IMR-90 (cell line): Measurements from ENCODE around the gene ACTR5. TPM values are rescaled to one million over a fixed set of nuclear protein-coding genes. Genes with fewer than 3 reads are reported as not detected.

ENCODE experiments used
- ATAC-seq: fragments of 200-7000 bp; cut with Tn5 transposase; 2 replicates; pipeline ENCODE4 v1.9.1; 2020; ENCODE audit warnings: low read depth, mild to moderate bottlenecking, moderate library complexity
- BruUV-seq: library from RNA; stranded (reverse); fragments of 400-500 nt; replicated peaks from 2 replicates; lab custom pipeline; 2021; lab: Mats Ljungman, UMichigan
- CTCF ChIA-PET: fragments of 300-600 bp; formaldehyde crosslinking; extraction: SDS; loops from one replicate; lab custom pipeline; 2021; ENCODE audit warnings: antibody characterized with exemption; lab: Yijun Ruan, JAX
- POLR2A ChIA-PET: fragments of 300-600 bp; sonication (Branson Sonifier 250); formaldehyde crosslinking; loops from one replicate; lab custom pipeline; 2022; ENCODE audit warnings: antibody characterized with exemption; ENCODE audit not compliant: unreplicated experiment; lab: Charles Lee
- DNase-seq: peaks from one replicate; pipeline ENCODE4 v3.0.0; 2013
- H2AFZ ChIP-seq: replicated peaks from 2 replicates; pipeline ENCODE3; 2013; ENCODE audit warnings: low read length, mild to moderate bottlenecking; ENCODE audit not compliant: poor library complexity
- H2AK5ac ChIP-seq: 2 replicates; pipeline ENCODE4 v1.6.1; 2013; ENCODE audit warnings: low read depth, low read length, inconsistent platforms
- H2AK9ac ChIP-seq: replicated peaks from 2 replicates; pipeline ENCODE3; 2013; ENCODE audit warnings: mild to moderate bottlenecking, low read depth, low read length, moderate library complexity; ENCODE audit not compliant: poor library complexity
- H2BK120ac ChIP-seq: 2 replicates; pipeline ENCODE4 v1.6.1; 2013; ENCODE audit warnings: low read depth, low read length, inconsistent platforms
- H2BK15ac ChIP-seq: 3 replicates; pipeline ENCODE4 v1.6.1; 2013; ENCODE audit warnings: low read depth, low read length, inconsistent platforms
- H2BK20ac ChIP-seq: 2 replicates; pipeline ENCODE4 v1.6.1; 2013; ENCODE audit warnings: low read depth, mild to moderate bottlenecking, inconsistent platforms, low read length, moderate library complexity
- H2BK5ac ChIP-seq: 2 replicates; pipeline ENCODE4 v1.6.1; 2013; ENCODE audit warnings: mild to moderate bottlenecking, low read depth, low read length, inconsistent platforms; ENCODE audit not compliant: poor library complexity, severe bottlenecking
- H3K14ac ChIP-seq: replicated peaks from 2 replicates; pipeline ENCODE4 v1.6.1; 2013; ENCODE audit warnings: low read depth, low read length, inconsistent platforms
- H3K18ac ChIP-seq: 2 replicates; pipeline ENCODE4 v1.6.1; 2013; ENCODE audit warnings: low read depth, low read length, control low read depth
- H3K23ac ChIP-seq: 2 replicates; pipeline ENCODE4 v1.6.1; 2013; ENCODE audit warnings: low read depth, low read length, inconsistent platforms
- H3K27ac ChIP-seq: 2 replicates; pipeline ENCODE4 v1.5.1; 2013; ENCODE audit warnings: mild to moderate bottlenecking, control low read depth, low read length; ENCODE audit not compliant: insufficient read depth
- H3K27me3 ChIP-seq: 2 replicates; pipeline ENCODE4 v1.6.1; 2013; ENCODE audit warnings: low read length; ENCODE audit not compliant: control insufficient read depth, insufficient read depth
- H3K36me3 ChIP-seq: 2 replicates; pipeline ENCODE4 v1.6.1; 2013; ENCODE audit warnings: low read length, mixed read lengths; ENCODE audit not compliant: control insufficient read depth, insufficient read depth
- H3K4ac ChIP-seq: 2 replicates; pipeline ENCODE4 v1.6.1; 2013; ENCODE audit warnings: low read depth, low read length, inconsistent platforms
- H3K4me1 ChIP-seq: 2 replicates; pipeline ENCODE4 v1.6.1; 2013; ENCODE audit warnings: low read length, mixed read lengths; ENCODE audit not compliant: control insufficient read depth, insufficient read depth
- H3K4me2 ChIP-seq: 2 replicates; pipeline ENCODE4 v1.6.1; 2013; ENCODE audit warnings: low read depth, mild to moderate bottlenecking, control low read depth, low read length, moderate library complexity
- H3K4me3 ChIP-seq: 2 replicates; pipeline ENCODE4 v1.5.1; 2013; ENCODE audit warnings: low read depth, mild to moderate bottlenecking, control low read depth, low read length, moderate library complexity; ENCODE audit not compliant: insufficient read depth
- H3K56ac ChIP-seq: 2 replicates; pipeline ENCODE4 v1.6.1; 2013; ENCODE audit warnings: low read length, inconsistent platforms; ENCODE audit not compliant: insufficient read depth; ENCODE audit errors: extremely low read depth
- H3K79me1 ChIP-seq, 2 experiments: 2 replicates each; pipeline ENCODE4 v1.6.1; 2013; ENCODE audit warnings: low read length in 2 of 2, inconsistent platforms in 1 of 2, low read depth in 1 of 2
- H3K9ac ChIP-seq: 2 replicates; pipeline ENCODE4 v1.6.1; 2013; ENCODE audit warnings: low read depth, low read length, control low read depth
- H3K9me1 ChIP-seq: 2 replicates; pipeline ENCODE4 v1.6.1; 2013; ENCODE audit warnings: low read length, inconsistent platforms; ENCODE audit not compliant: insufficient read depth
- H3K9me3 ChIP-seq: 2 replicates; pipeline ENCODE4 v1.6.1; 2013; ENCODE audit warnings: low read length; ENCODE audit not compliant: control insufficient read depth, insufficient read depth
- H4K20me1 ChIP-seq: 2 replicates; pipeline ENCODE4 v1.6.1; 2013; ENCODE audit warnings: low read length, inconsistent platforms; ENCODE audit not compliant: insufficient read depth
- H4K5ac ChIP-seq: 2 replicates; pipeline ENCODE4 v1.6.1; 2013; ENCODE audit warnings: mild to moderate bottlenecking, low read depth, low read length, control low read depth
- H4K8ac ChIP-seq, 2 experiments: 2 replicates each; pipeline ENCODE4 v1.6.1; 2013; ENCODE audit warnings: low read depth in 2 of 2, low read length in 2 of 2, control low read depth in 1 of 2, inconsistent platforms in 1 of 2
- H4K91ac ChIP-seq: 2 replicates; pipeline ENCODE4 v1.6.1; 2013; ENCODE audit warnings: low read depth, low read length, inconsistent platforms; ENCODE audit not compliant: insufficient read depth
- RAD21 ChIP-seq: IDR thresholded peaks from 2 replicates; pipeline ENCODE4 v1.6.1; 2012; ENCODE audit warnings: low read length, improper control_type of control experiment
- RCOR1 ChIP-seq: IDR thresholded peaks from 2 replicates; pipeline ENCODE4 v1.6.1; 2012; ENCODE audit warnings: mild to moderate bottlenecking, low read length, improper control_type of control experiment; ENCODE audit not compliant: insufficient replicate concordance
- RFX5 ChIP-seq: IDR thresholded peaks from 2 replicates; pipeline ENCODE4 v1.8.0; 2012; ENCODE audit warnings: low read depth, mild to moderate bottlenecking, low read length, moderate library complexity
- SMC3 ChIP-seq: fragments of 150-350 bp; IDR thresholded peaks from 2 replicates; pipeline ENCODE4 v1.6.1; 2016; ENCODE audit warnings: low read depth, mild to moderate bottlenecking, antibody characterized with exemption, low read length, moderate library complexity
- WGBS, 2 experiments: methylation state at CpG; one replicate each; pipeline versions ENCODE4 v1.1.5 to v1.1.7; 2013; ENCODE audit warnings: missing lambda C conversion rate in 2 of 2; ENCODE audit not compliant: insufficient read length in 1 of 2; ENCODE audit errors: extremely low coverage in 2 of 2; 5-methylcytosine and 5-hydroxymethylcytosine counted together
- dilution Hi-C: fragments of 300-500 bp; cut with HindIII; formaldehyde crosslinking; loops from one replicate; pipeline ENCODE4 v1.14.3; 2018; ENCODE audit warnings: low sequenced_read_pairs; ENCODE audit not compliant: unreplicated experiment
- in situ Hi-C: fragments of 300-500 bp; cut with MboI; formaldehyde crosslinking; loops from 3 replicates; pipeline ENCODE4 v1.14.3; 2019; ENCODE audit warnings: low sequenced_read_pairs, inconsistent platforms, mixed read lengths
- intact Hi-C: fragments of 100-400 bp; cut with micrococcal nuclease; formaldehyde crosslinking; loops from 2 replicates; pipeline ENCODE4 v1.10.0; 2022
- polyA plus RNA-seq, 3 experiments: library from polyadenylated mRNA; depleted of rRNA; stranded (reverse); fragments of >200 nt; gene quantifications; 2 replicates each; pipeline ENCODE4 v1.2.3, GENCODE V29; 2012; ENCODE audit warnings: low replicate concordance in 1 of 3
- total RNA-seq: library from RNA; depleted of rRNA; stranded (reverse); fragments of >200 nt; gene quantifications from 2 replicates; pipeline ENCODE4 v1.2.3, GENCODE V29; 2012
- TF ChIP-seq, protein P1 (sequence below): conservative IDR thresholded peaks from 2 replicates; pipeline ENCODE4 v1.5.1; 2012; ENCODE audit warnings: mild to moderate bottlenecking, low read depth, low read length, improper control_type of control experiment

The ACTR5 gene
- total and polyA plus RNA-seq, 2 of the 4 experiments (the other 2 are of a cell fraction), result 5.9 to 6.6 TPM

DNA sequence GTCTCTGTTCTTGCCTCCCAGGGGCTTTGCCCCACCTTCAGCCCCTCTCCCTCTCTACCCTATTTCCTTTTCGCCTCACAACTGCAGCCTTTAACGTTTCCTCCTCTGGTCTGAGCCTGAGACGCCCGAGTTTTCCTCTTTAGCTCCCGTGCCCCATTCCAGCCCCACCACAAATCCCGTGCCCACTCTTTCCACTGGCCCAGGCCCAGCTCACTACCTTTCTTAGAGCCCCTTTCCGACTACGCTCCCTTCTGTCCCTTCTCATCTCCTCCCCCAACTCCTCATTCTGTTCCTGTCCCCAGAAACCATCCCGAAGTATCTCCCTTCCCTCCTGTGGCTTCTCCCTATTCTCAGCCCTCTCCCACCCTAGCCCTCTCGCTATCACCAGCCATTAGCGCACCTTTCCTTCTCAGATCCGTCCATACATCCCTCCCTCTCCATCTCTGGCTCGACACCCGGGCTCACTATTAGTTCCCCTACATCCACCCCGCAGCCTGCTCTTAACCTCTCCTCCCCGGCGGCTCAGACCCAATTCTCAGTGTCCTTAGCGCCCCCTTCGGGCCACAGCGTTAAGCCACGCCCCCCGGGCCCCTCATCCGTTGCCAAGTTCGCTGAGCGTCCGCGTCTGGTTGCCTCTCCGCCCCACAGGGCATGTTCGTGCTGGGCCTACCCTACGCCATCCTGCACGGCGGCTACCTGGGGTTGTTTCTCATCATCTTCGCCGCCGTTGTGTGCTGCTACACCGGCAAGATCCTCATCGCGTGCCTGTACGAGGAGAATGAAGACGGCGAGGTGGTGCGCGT is 21.3 kb upstream of the ACTR5 start:
- Histone ChIP-seq H2AFZ (peak overlapping the region; percentile 61), H2AK5ac (no peak overlapping the region), H3K14ac (no peak overlapping the region), H4K20me1 (peaks cover 12% of the 10 kb centered on the region), H3K56ac (no peak overlapping the region), H3K9me3 (peaks cover 10% of the 10 kb centered on the region; the same call in 1 of the 2 replicates), H3K36me3 (no peaks in the 10 kb centered on the region), H3K27ac (no peak overlapping the region), H2AK9ac (no peak overlapping the region), H3K4ac (no peak overlapping the region), H3K4me1 (no peaks in the 10 kb centered on the region; the same call in 1 of the 2 replicates), H4K8ac (no peak overlapping the region), H3K9ac (no peak overlapping the region), H2BK5ac (no peak overlapping the region), H3K79me1 (no peaks in the 10 kb centered on the region), H3K9me1 (no peaks in the 10 kb centered on the region; the same call in 1 of the 2 replicates), H4K5ac (no peak overlapping the region), H3K23ac (no peak overlapping the region), H3K4me2 (no peak overlapping the region), H2BK15ac (no peak overlapping the region), H2BK120ac (no peak overlapping the region), H3K18ac (no peak overlapping the region), H2BK20ac (no peak overlapping the region), H4K91ac (no peak overlapping the region), H3K27me3 (peaks cover 93% of the 10 kb centered on the region), H3K4me3 (no peak overlapping the region)
- 5% methylated on average over 40 of the region's 43 CpGs; no CpG with 5 or more reads in 1 of the 2 experiments for WGBS, 2 experiments
- no peak for TF ChIP-seq RFX5
- no peak for TF ChIP-seq SMC3
- TF ChIP-seq, protein P1, sequence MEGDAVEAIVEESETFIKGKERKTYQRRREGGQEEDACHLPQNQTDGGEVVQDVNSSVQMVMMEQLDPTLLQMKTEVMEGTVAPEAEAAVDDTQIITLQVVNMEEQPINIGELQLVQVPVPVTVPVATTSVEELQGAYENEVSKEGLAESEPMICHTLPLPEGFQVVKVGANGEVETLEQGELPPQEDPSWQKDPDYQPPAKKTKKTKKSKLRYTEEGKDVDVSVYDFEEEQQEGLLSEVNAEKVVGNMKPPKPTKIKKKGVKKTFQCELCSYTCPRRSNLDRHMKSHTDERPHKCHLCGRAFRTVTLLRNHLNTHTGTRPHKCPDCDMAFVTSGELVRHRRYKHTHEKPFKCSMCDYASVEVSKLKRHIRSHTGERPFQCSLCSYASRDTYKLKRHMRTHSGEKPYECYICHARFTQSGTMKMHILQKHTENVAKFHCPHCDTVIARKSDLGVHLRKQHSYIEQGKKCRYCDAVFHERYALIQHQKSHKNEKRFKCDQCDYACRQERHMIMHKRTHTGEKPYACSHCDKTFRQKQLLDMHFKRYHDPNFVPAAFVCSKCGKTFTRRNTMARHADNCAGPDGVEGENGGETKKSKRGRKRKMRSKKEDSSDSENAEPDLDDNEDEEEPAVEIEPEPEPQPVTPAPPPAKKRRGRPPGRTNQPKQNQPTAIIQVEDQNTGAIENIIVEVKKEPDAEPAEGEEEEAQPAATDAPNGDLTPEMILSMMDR, result 0 out of 2 replicates have a peak, but pooled peaks have one; percentile 16
- TF ChIP-seq RAD21, result no peak
- TF ChIP-seq RCOR1, result no peak
- DNase-seq, result no peak
- dilution Hi-C loops (no loop called here), intact Hi-C loops (no loop called here), in situ Hi-C loops (loop anchor here (25.0 kb wide), 2 partner anchors 110 to 265 kb away; partner anchors contain the start of gene RALGAPB)
- ChIA-PET CTCF (no interaction called here), POLR2A (no interaction called here)
- BruUV-seq, result no TSS peak
- no peak for ATAC-seq
